HCT116 (cell line): ENCODE data around the gene GNPDA1. TPM values are rescaled to one million over a fixed set of nuclear protein-coding genes. Genes with fewer than 3 reads are reported as not detected.

ENCODE experiments used
- ATAC-seq: fragments of 200-7000 bp; cut with Tn5 transposase; 2 replicates; pipeline ENCODE4 v1.9.1; 2020; ENCODE audit warnings: mild to moderate bottlenecking, moderate library complexity
- BruUV-seq: library from RNA; stranded (reverse); fragments of 400-500 nt; replicated peaks from 2 replicates; lab custom pipeline; 2021; lab: Mats Ljungman, UMichigan
- CTCF ChIA-PET: fragments of 300-600 bp; sonication (Branson Sonifier 250); formaldehyde crosslinking; loops from one replicate; lab custom pipeline; 2021; ENCODE audit warnings: antibody characterized with exemption; lab: Charles Lee
- POLR2A ChIA-PET: fragments of 300-600, 350-600 bp; sonication (Branson Sonifier 250); formaldehyde crosslinking; loops from one replicate; lab custom pipeline; 2021; ENCODE audit warnings: antibody characterized with exemption; lab: Charles Lee
- RAD21 ChIA-PET, 2 experiments: fragments of 300-600 bp; sonication (Branson Sonifier 250); formaldehyde crosslinking; loops; one replicate each; lab custom pipeline; 2023; ENCODE audit warnings: low total read pairs in 2 of 2; ENCODE audit not compliant: uncharacterized antibody in 2 of 2, unreplicated experiment in 2 of 2, low non-redundant PET in 1 of 2; lab: Charles Lee
- DNase-seq: peaks from one replicate; pipeline ENCODE4 v3.0.0-alpha.2; 2010; ENCODE audit warnings: low read depth, low spot score
- H2AFZ ChIP-seq: fragments of 200-600 bp; shearing (Covaris generic), sonication (generic); 2 replicates; pipeline ENCODE4 v1.6.1; 2017; ENCODE audit warnings: low read depth, mixed run types, mixed read lengths, antibody characterized with exemption, low read length; ENCODE audit not compliant: poor library complexity, severe bottlenecking
- H3K27ac ChIP-seq: 2 replicates; pipeline ENCODE4 v1.5.1; 2012; ENCODE audit warnings: low read depth, low read length
- H3K27me3 ChIP-seq: fragments of 200-600 bp; sonication (generic); 2 replicates; pipeline ENCODE4 v1.6.1; 2016; ENCODE audit warnings: mixed run types, low read length, mixed read lengths; ENCODE audit not compliant: insufficient read depth
- H3K36me3 ChIP-seq, 2 experiments: fragments of 200-500 bp in 1 of 2; fragments of 200-600 bp in 1 of 2; sonication (Bioruptor generic) in 1 of 2; sonication (generic) in 1 of 2; 2 replicates each; pipeline versions ENCODE4 v1.5.1 to v1.6.1; 2014 to 2016; ENCODE audit warnings: low read length in 2 of 2, inconsistent platforms in 1 of 2, mixed read lengths in 1 of 2, mixed run types in 1 of 2; ENCODE audit not compliant: insufficient read depth in 2 of 2, control insufficient read depth in 1 of 2
- H3K4me1 ChIP-seq, 2 experiments: fragments of 200-600 bp in 1 of 2; sonication (generic) in 1 of 2; 2 replicates each; pipeline versions ENCODE4 v1.5.1 to v1.6.1; 2012 to 2017; ENCODE audit warnings: low read length in 2 of 2, inconsistent platforms in 1 of 2, mild to moderate bottlenecking in 1 of 2, mixed read lengths in 1 of 2, mixed run types in 1 of 2, moderate library complexity in 1 of 2; ENCODE audit not compliant: insufficient read depth in 2 of 2, control insufficient read depth in 1 of 2
- H3K4me2 ChIP-seq: fragments of 200-600 bp; sonication (generic); 2 replicates; pipeline ENCODE4 v1.6.1; 2017; ENCODE audit warnings: mixed run types, low read length, mixed read lengths
- H3K4me3 ChIP-seq, 2 experiments: fragments of 200-600 bp in 1 of 2; sonication (generic) in 1 of 2; replicated peaks in 1 of 2; 2 replicates each; pipeline ENCODE4 v1.5.1; 2011 to 2016; ENCODE audit warnings: low read length in 2 of 2, control low read depth in 1 of 2, low read depth in 1 of 2, mild to moderate bottlenecking in 1 of 2, mixed read lengths in 1 of 2, mixed run types in 1 of 2
- H3K79me2 ChIP-seq: fragments of 200-600 bp; sonication (generic); 2 replicates; pipeline ENCODE4 v1.6.1; 2017; ENCODE audit warnings: mild to moderate bottlenecking, mixed run types, low read length, moderate library complexity, mixed read lengths; ENCODE audit not compliant: insufficient read depth
- H3K9ac ChIP-seq: fragments of 200-600 bp; sonication (generic); 2 replicates; pipeline ENCODE4 v1.6.1; 2016; ENCODE audit warnings: low read length, mixed read lengths
- H3K9me2 ChIP-seq: fragments of 200-600 bp; sonication (generic), shearing (Covaris generic); 2 replicates; pipeline ENCODE4 v1.6.1; 2017; ENCODE audit warnings: mixed run types, mild to moderate bottlenecking, moderate library complexity; ENCODE audit not compliant: insufficient read depth
- H3K9me3 ChIP-seq, 2 experiments: fragments of 200-500 bp in 1 of 2; fragments of 200-600 bp in 1 of 2; sonication (Bioruptor generic) in 1 of 2; sonication (generic) in 1 of 2; 2 replicates each; pipeline ENCODE4 v1.6.1; 2014 to 2017; ENCODE audit warnings: low read length in 2 of 2, mixed read lengths in 2 of 2, inconsistent platforms in 1 of 2, low read depth in 1 of 2, mild to moderate bottlenecking in 1 of 2, mixed run types in 1 of 2, moderate library complexity in 1 of 2; ENCODE audit not compliant: control insufficient read depth in 1 of 2, insufficient read depth in 1 of 2
- H4K20me1 ChIP-seq: fragments of 200-600 bp; sonication (generic), shearing (Covaris generic); 2 replicates; pipeline ENCODE4 v1.6.1; 2017; ENCODE audit warnings: mixed run types, mild to moderate bottlenecking, moderate library complexity; ENCODE audit not compliant: insufficient read depth
- CBX3 ChIP-seq: IDR thresholded peaks from 2 replicates; pipeline ENCODE4 v1.6.1; 2012; ENCODE audit warnings: low read depth
- ELF1 ChIP-seq: IDR thresholded peaks from 2 replicates; pipeline ENCODE4 v1.6.1; 2012; ENCODE audit warnings: low read depth, borderline replicate concordance
- FOSL1 ChIP-seq: IDR thresholded peaks from 2 replicates; pipeline ENCODE4 v1.6.1; 2012; ENCODE audit warnings: low read depth
- POLR2AphosphoS5 ChIP-seq: IDR thresholded peaks from 2 replicates; pipeline ENCODE4 v1.6.1; 2011; ENCODE audit warnings: mild to moderate bottlenecking, low read depth, low read length, moderate library complexity
- YY1 ChIP-seq: IDR thresholded peaks from 2 replicates; pipeline ENCODE4 v1.6.1; 2011; ENCODE audit warnings: low read length, low read depth, moderate library complexity, mild to moderate bottlenecking; ENCODE audit not compliant: insufficient replicate concordance; ENCODE audit errors: extremely low read depth
- ZFX ChIP-seq: fragments of 450-650 bp; IDR thresholded peaks from 2 replicates; pipeline ENCODE4 v1.6.1; 2017
- intact Hi-C: fragments of 100-400 bp; cut with micrococcal nuclease; formaldehyde crosslinking; loops from 2 replicates; pipeline ENCODE4 v1.10.0; 2022
- total RNA-seq: library from RNA; stranded (reverse); gene quantifications from one replicate; pipeline ENCODE4 v1.2.1, GENCODE V29; 2021; ENCODE audit not compliant: unreplicated experiment

GNPDA1 gene
- total RNA-seq, 1 experiment from 2014 or later: 45.6 TPM

- Histone ChIP-seq H3K36me3 (no peaks in the 10 kb centered on the region), H3K27ac (no peak overlapping the region), H3K9me2 (no peaks in the 10 kb centered on the region), H3K27me3 (no peaks in the 10 kb centered on the region), H4K20me1 (no peaks in the 10 kb centered on the region), H3K9me3 (no peaks in the 10 kb centered on the region), H3K9ac (no peak overlapping the region), H3K4me3 (no peak overlapping the region), H3K4me1 (peaks cover 6 to 16% of the 10 kb centered on the region in 2 experiments), H2AFZ (no peak overlapping the region), H3K79me2 (peaks cover 22% of the 10 kb centered on the region), H3K4me2 (no peak overlapping the region)
- BruUV-seq: no TSS peak
- ATAC-seq (no peak), DNase-seq (no peak)
- ChIA-PET CTCF (no interaction called here), POLR2A (no interaction called here), RAD21 (no interaction called here)
- TF ChIP-seq ZFX (no peak), FOSL1 (no peak), ELF1 (no peak), CBX3 (no peak)
- intact Hi-C loops: no loop called here
Measured at GRCh38 chr5:141966275-141966962, 46.4 kb downstream of the GNPDA1 start.

- Histone ChIP-seq H3K27ac (no peak overlapping the region), H3K27me3 (no peaks in the 10 kb centered on the region), H3K4me2 (no peak overlapping the region), H3K79me2 (peaks cover 10% of the 10 kb centered on the region), H3K9me2 (no peaks in the 10 kb centered on the region), H3K4me1 (peaks cover 0 to 17% of the 10 kb centered on the region in 2 experiments; a peak in 3 of 4 replicates), H3K4me3 (no peak overlapping the region), H3K36me3 (no peaks in the 10 kb centered on the region), H4K20me1 (no peaks in the 10 kb centered on the region), H2AFZ (no peak overlapping the region), H3K9me3 (no peaks in the 10 kb centered on the region), H3K9ac (no peak overlapping the region)
- ChIA-PET POLR2A (no interaction called here), CTCF (no interaction called here), RAD21 (no interaction called here)
- TF ChIP-seq POLR2AphosphoS5: no peak
- no peak for TF ChIP-seq YY1
- no peak for DNase-seq
- intact Hi-C loops: no loop called here
- BruUV-seq: no TSS peak
- no peak for ATAC-seq
Measured at GRCh38 chr5:141965071-141965470, 47.8 kb downstream of the GNPDA1 start.
